AG10803 (cell line): ENCODE data around the gene DUSP1.

Experiments
- DNase-seq: peaks from one replicate; pipeline ENCODE4 v3.0.0; 2010; ENCODE audit warnings: low read depth
- H3K4me3 ChIP-seq: 2 replicates; pipeline ENCODE4 v1.5.1; 2011; ENCODE audit warnings: mild to moderate bottlenecking, low read length, control low read depth
- TF ChIP-seq, protein P1 (sequence below): conservative IDR thresholded peaks from 2 replicates; pipeline ENCODE4 v1.5.1; 2011; ENCODE audit warnings: mild to moderate bottlenecking, low read length, control low read depth, inconsistent platforms

The DUSP1 gene

DNA sequence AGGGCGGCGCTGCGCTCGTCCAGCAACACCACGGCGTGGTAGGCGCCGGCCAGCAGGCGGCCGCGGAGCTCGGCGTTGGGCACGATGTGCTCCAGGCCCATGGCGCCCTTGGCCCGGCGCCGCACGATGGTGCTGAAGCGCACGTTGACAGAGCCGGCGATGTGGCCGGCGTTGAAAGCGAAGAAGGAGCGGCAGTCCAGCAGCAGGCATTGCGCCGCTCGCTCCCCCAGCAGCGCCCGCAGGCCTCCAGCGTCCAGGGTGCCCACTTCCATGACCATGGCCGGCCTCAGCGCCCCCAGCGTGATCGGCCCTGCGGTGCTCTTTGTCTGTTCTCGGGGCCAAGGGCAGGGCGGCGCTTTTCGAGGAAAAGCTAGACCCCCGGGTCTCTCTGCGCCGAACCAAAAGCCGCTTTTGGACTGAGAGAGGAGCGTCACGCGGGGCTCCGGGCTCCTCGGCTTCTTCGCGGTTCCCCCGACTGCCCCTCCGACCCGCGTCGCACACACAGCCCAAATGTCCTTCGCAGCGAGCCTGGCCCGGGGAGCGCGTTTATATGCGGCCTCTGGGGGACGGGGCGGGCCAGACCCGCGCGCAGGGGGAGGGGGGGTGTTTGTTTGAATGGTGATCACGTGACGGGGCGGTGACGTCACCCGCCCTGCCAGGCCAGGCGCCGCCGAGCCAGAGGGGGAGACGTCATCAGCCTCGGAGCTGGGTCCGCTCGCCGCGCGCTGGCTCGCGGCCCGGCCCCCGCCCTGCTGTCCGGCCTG is at the start of gene DUSP1:
Gene DUSP1, minus strand, starts transcription at position 521 of the 764 bp plus-strand sequence. Its CDS starts 243 bp downstream, at position 278.
- peak within 1 kb of the TSS; percentile 93 for H3K4me3 ChIP-seq
- TF ChIP-seq, protein P1, sequence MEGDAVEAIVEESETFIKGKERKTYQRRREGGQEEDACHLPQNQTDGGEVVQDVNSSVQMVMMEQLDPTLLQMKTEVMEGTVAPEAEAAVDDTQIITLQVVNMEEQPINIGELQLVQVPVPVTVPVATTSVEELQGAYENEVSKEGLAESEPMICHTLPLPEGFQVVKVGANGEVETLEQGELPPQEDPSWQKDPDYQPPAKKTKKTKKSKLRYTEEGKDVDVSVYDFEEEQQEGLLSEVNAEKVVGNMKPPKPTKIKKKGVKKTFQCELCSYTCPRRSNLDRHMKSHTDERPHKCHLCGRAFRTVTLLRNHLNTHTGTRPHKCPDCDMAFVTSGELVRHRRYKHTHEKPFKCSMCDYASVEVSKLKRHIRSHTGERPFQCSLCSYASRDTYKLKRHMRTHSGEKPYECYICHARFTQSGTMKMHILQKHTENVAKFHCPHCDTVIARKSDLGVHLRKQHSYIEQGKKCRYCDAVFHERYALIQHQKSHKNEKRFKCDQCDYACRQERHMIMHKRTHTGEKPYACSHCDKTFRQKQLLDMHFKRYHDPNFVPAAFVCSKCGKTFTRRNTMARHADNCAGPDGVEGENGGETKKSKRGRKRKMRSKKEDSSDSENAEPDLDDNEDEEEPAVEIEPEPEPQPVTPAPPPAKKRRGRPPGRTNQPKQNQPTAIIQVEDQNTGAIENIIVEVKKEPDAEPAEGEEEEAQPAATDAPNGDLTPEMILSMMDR, result peak; percentile 23; the same call in 1 of the 2 replicates
- DNase-seq, result peak; percentile 98

GRCh38 chr5:172820046-172820767 is 49.2 kb upstream of the DUSP1 start:
- no peak for DNase-seq
- TF ChIP-seq, protein P1, result no peak

DNA sequence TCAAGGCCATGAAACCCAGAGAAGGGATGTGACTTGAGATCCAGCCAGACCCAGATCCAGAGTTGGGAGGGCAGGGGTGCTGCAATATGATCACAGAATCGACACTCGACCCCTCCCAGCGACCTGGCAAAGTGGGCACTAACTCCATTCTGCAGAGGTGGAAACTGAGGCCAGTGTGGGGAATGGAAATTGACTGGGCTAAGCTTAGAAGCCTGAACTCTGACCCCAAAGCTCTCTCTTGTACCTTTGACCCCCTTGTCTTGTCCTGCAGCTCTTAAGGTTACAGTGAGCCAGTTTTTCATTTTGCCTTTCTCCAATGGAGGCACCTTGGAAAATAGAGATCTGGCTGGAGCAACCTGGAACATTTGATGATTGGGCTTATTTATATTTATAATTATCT is 48.6 kb upstream of the DUSP1 start:
- H3K4me3 ChIP-seq, result no peak overlapping the region

More at GRCh38 chr5:172820046-172820767, 49.2 kb upstream of the DUSP1 start:
- H3K4me3 ChIP-seq, result no peak overlapping the region

GRCh38 chr5:172818081-172818480 is 47.1 kb upstream of the DUSP1 start:
- TF ChIP-seq, protein P1, result no peak
- H3K4me3 ChIP-seq, result no peak overlapping the region
- DNase-seq, result no peak

More for the DNA sequence above, 48.6 kb upstream of the DUSP1 start:
- no peak for DNase-seq
- TF ChIP-seq, protein P1, result no peak

GRCh38 chr5:172817664-172818063 is 46.7 kb upstream of the DUSP1 start:
- TF ChIP-seq, protein P1, result no peak
- no peak overlapping the region for H3K4me3 ChIP-seq
- DNase-seq, result no peak

DNA sequence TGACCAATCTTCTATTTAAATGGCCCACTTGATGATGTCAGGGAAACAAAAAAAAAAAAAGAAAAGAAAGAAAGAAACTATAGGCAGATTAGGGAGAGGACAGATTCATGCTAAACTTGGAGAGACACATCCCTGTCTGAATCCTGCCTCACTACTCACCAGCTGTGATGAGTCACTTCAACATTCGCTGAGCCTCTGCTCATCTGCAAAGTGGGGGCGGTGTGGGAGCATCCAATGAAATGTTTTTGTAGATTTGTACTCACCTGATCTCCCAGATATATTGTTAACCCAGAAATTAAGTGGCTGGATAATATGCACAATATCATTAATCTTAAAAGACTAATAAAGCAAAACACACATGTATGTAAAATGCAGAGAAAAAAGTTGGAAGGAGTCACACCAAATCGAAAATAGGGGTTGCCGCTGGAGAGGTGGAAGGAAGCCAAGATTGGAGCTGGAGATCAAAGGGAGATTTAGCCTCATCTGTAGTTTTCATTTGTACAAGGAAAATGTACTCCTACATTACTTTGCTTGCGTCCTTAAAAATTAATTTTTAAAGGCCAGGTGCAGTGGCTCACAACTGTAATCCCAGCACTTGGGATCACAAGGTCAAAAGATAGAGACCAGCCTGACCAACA is 46.0 kb upstream of the DUSP1 start:
- no peak overlapping the region for H3K4me3 ChIP-seq
- TF ChIP-seq, protein P1, result no peak; the same call in 1 of the 2 replicates
- peak; percentile 70 for DNase-seq
